Activated B cell treated with CpG ODN at 0.5 μM for 24 hours (primary cell): ENCODE data around the gene CTIF. TPM values are rescaled to one million over a fixed set of nuclear protein-coding genes. Genes with fewer than 3 reads are reported as not detected.

Experiments used
- ATAC-seq: fragments of 200-7000 bp; cut with Tn5 transposase; one replicate; pipeline ENCODE4 v1.10.0; 2021; ENCODE audit warnings: low read depth, mild to moderate bottlenecking, moderate library complexity
- CTCF ChIA-PET: fragments of 350-600 bp; sonication (Branson Sonifier 250); formaldehyde crosslinking; loops from one replicate; lab custom pipeline; 2021; ENCODE audit warnings: antibody characterized with exemption; lab: Charles Lee
- POLR2A ChIA-PET: fragments of 350-600 bp; sonication (Branson Sonifier 250); formaldehyde crosslinking; loops from one replicate; lab custom pipeline; 2021; ENCODE audit warnings: antibody characterized with exemption; lab: Charles Lee
- DNase-seq: peaks from one replicate; pipeline ENCODE4 v3.0.0; 2022
- H3K27ac Mint-ChIP-seq: one replicate; pipeline ENCODE4 v1.8.0; 2020; ENCODE audit warnings: mixed read lengths
- H3K27me3 Mint-ChIP-seq: one replicate; pipeline ENCODE4 v1.8.0; 2021; ENCODE audit warnings: mixed read lengths
- H3K36me3 Mint-ChIP-seq: one replicate; pipeline ENCODE4 v1.8.0; 2021; ENCODE audit warnings: low read depth, mixed read lengths
- H3K4me1 Mint-ChIP-seq: one replicate; pipeline ENCODE4 v1.8.0; 2021; ENCODE audit warnings: mixed read lengths
- H3K4me3 Mint-ChIP-seq: one replicate; pipeline ENCODE4 v1.8.0; 2020; ENCODE audit warnings: mild to moderate bottlenecking, mixed read lengths
- H3K9me3 Mint-ChIP-seq: one replicate; pipeline ENCODE4 v1.8.0; 2020; ENCODE audit warnings: mixed read lengths
- CTCF ChIP-seq: fragments of 200-600 bp; IDR thresholded peaks from one replicate; pipeline ENCODE4 v1.8.0; 2022; ENCODE audit warnings: antibody characterized with exemption, mild to moderate bottlenecking
- intact Hi-C: fragments of 100-400 bp; cut with micrococcal nuclease; formaldehyde crosslinking; loops from one replicate; pipeline ENCODE4 v1.15.1; 2024
- total RNA-seq: library from RNA; stranded (reverse); gene quantifications from 2 replicates; pipeline ENCODE4 v1.2.3, GENCODE V29; 2022

CTIF gene
- total RNA-seq, 1 donor from 2014 or later: 9.3 TPM

GRCh38 chr18:48569915-48570264, 31.1 kb downstream of the CTIF start:
- H3K4me1 Mint-ChIP-seq: no peaks in the 10 kb centered on the region
- no peak overlapping the region for H3K4me3 Mint-ChIP-seq
- DNase-seq: no peak
- ChIA-PET POLR2A (no interaction called here), CTCF (no interaction called here)
- H3K36me3 Mint-ChIP-seq: no peaks in the 10 kb centered on the region
- H3K27ac Mint-ChIP-seq: no peak overlapping the region
- H3K9me3 Mint-ChIP-seq: no peaks in the 10 kb centered on the region
- H3K27me3 Mint-ChIP-seq: no peaks in the 10 kb centered on the region
- no peak for ATAC-seq
- intact Hi-C loops: no loop called here
- no peak for TF ChIP-seq CTCF

- no peaks in the 10 kb centered on the region for H3K9me3 Mint-ChIP-seq
- DNase-seq (no peak), ATAC-seq (no peak)
- no peak for TF ChIP-seq CTCF
- ChIA-PET POLR2A (no interaction called here), CTCF (no interaction called here)
- H3K27me3 Mint-ChIP-seq: no peaks in the 10 kb centered on the region
- no peaks in the 10 kb centered on the region for H3K4me1 Mint-ChIP-seq
- no peak overlapping the region for H3K27ac Mint-ChIP-seq
- intact Hi-C loops: no loop called here
- H3K4me3 Mint-ChIP-seq: no peak overlapping the region
- no peaks in the 10 kb centered on the region for H3K36me3 Mint-ChIP-seq
Measured at GRCh38 chr18:48570313-48570712, 31.5 kb downstream of the CTIF start.

GRCh38 chr18:48571639-48572384, 33.0 kb downstream of the CTIF start:
- Mint-ChIP-seq H3K36me3 (peaks cover 3% of the 10 kb centered on the region), H3K9me3 (peaks cover under 1% of the 10 kb centered on the region), H3K4me1 (no peaks in the 10 kb centered on the region), H3K27me3 (no peaks in the 10 kb centered on the region), H3K27ac (no peak overlapping the region), H3K4me3 (no peak overlapping the region)
- DNase-seq (no peak), ATAC-seq (no peak)
- CTCF ChIA-PET: no interaction called here
- TF ChIP-seq CTCF: no peak
- intact Hi-C loops: no loop called here
- POLR2A ChIA-PET: no interaction called here

- no peaks in the 10 kb centered on the region for H3K27me3 Mint-ChIP-seq
- H3K9me3 Mint-ChIP-seq: peaks cover 2% of the 10 kb centered on the region
- no peak overlapping the region for H3K4me3 Mint-ChIP-seq
- H3K4me1 Mint-ChIP-seq: no peaks in the 10 kb centered on the region
- CTCF ChIA-PET: no interaction called here
- H3K27ac Mint-ChIP-seq: no peak overlapping the region
- H3K36me3 Mint-ChIP-seq: peaks cover 4% of the 10 kb centered on the region
- DNase-seq (no peak), ATAC-seq (no peak)
- POLR2A ChIA-PET: no interaction called here
- intact Hi-C loops: no loop called here
- TF ChIP-seq CTCF: no peak
Measured at GRCh38 chr18:48572402-48573126, 33.7 kb downstream of the CTIF start.

GRCh38 chr18:48573632-48574283, 34.9 kb downstream of the CTIF start:
- TF ChIP-seq CTCF: no peak
- peaks cover 7% of the 10 kb centered on the region for H3K9me3 Mint-ChIP-seq
- no peaks in the 10 kb centered on the region for H3K4me1 Mint-ChIP-seq
- H3K27me3 Mint-ChIP-seq: no peaks in the 10 kb centered on the region
- DNase-seq: no peak
- ATAC-seq: no peak
- intact Hi-C loops: no loop called here
- ChIA-PET POLR2A (no interaction called here), CTCF (no interaction called here)
- no peak overlapping the region for H3K4me3 Mint-ChIP-seq
- H3K27ac Mint-ChIP-seq: no peak overlapping the region
- peaks cover 4% of the 10 kb centered on the region for H3K36me3 Mint-ChIP-seq
